Fibroblast of skin of abdomen (primary cell): Measurements from ENCODE around the gene KLC1.

ENCODE experiments used
- DNase-seq: peaks from one replicate; pipeline ENCODE4 v3.0.0-alpha.2; 2013

KLC1 gene

DNA sequence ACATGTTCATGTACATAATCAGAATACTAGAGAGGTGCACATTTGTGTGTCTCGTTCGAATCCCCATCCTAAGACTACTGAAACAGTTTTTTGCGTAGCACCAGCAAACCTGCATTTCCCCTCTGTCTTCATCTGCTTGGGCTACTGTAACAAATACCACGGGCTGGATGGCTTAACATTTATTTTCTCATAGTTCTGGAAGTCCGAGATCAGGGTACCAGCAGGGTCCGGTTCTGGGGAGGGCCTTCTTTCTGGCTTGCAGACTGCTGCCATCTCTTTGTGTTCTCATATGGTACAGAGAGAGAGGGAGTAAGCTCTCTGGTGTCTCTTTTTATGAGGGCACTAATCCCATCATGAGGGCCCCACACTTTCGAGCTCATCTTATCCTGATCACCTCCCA, 30.6 kb downstream of the KLC1 start:
- no peak for DNase-seq

DNA sequence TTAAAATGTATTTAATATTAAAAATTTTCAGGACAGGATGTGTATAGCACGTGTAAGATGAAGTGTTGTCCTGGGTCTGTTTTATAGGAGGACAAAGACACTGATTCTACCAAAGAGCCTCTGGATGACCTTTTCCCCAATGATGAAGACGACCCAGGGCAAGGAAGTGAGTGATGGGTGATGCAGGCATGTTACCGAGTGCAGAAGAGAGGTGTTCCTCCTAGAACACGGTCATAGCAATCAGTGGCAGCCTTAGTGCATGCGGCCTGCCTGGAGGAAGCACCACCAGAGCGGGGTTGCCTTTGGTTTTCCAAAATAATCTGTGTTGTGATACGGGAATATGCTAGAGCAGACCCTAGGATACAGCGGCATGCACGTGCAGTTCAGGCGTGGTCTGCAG, 33.0 kb downstream of the KLC1 start:
- DNase-seq: no peak

DNA sequence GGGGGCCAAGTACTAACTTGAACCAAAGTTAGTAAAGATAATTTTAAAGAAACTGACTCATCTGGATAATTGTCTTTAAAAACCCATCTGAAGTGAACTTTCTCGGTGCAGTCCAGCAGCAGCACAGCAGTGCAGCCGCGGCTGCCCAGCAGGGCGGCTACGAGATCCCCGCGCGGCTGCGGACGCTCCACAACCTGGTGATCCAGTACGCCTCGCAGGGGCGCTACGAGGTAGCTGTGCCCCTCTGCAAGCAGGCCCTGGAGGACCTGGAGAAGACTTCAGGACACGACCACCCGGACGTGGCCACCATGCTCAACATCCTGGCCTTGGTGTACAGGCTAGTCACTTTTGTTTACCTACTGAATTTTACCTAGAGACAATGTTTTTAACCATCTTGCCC, 33.6 kb downstream of the KLC1 start:
- DNase-seq: no peak

DNA sequence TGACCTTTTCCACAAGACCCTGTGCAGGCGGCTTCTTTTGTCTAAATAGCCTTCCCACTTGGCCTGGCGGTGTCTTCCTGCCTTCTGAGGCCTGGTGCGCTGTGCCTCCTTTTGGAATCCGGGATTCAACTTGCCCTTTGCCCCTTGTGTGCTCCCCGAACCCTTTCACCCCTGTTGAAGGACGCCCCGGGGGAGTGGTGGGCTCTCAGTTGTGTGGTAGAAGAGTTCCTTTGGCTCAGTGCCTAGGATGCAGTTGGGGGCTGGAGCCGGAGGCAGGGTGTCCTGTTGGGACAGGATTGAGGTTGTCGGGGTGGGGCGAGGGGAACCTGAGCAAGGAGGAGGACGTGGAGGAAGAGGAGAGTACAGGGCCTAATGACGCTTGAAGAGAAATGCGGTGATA, 34.5 kb downstream of the KLC1 start:
- DNase-seq: no peak

GRCh38 chr14:103667671-103668070, 38.7 kb downstream of the KLC1 start:
- DNase-seq: no peak

DNA sequence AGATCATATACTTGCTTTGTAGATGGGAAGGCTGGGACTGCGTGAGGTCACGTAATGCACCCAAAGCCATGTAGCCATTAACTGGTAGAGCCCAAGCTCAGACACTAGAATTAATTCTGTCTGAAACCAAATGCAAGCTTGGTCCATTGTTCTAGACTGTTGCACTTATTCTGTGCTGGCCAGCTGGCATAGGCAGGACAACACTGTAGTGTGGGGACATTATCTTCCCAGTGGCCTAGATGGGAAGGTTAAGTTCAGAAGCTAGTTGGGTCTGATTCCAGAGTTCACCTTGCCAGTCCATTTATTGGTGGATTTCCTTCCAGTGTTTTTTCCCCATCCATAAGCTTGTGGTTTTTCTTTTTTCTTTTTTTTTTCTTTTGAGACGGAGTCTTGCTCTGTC, 39.1 kb downstream of the KLC1 start:
- DNase-seq: no peak

DNA sequence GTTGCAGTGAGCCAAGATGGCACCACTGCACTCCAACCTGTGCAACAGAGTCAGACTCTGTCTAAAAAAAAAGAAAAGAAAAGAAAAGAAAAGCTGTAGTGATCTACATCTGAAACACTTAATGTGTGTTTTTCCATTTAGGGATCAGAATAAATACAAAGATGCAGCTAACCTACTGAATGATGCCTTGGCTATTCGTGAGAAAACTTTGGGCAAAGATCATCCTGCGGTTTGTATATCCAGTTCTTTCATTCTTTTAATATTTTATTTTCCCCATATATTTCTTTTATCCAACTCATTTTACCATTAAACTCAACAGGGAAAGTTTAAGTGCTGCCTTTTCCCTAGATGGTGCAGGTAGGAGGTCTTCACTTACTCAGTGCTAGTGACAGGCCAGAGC, 40.4 kb downstream of the KLC1 start:
- DNase-seq: no peak

DNA sequence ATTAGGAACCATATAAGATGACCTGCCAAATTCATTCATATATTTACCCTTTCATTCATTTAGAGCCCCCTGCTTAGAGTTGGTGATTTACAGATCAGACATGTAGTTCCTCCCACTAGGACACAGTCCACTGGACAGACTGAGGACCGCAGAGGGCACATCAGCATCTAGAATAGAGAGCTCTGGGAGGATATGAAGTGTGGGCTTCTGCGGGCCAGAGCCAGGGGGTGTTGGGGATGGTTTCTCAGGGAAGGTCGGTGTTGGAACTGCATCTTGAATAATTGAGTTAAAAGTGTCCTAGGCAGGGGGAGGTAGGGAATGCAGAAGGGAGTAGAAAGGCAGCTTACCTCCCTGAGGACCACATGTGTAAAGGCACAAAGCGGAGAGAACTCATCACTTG, 42.9 kb downstream of the KLC1 start:
- no peak for DNase-seq

DNA sequence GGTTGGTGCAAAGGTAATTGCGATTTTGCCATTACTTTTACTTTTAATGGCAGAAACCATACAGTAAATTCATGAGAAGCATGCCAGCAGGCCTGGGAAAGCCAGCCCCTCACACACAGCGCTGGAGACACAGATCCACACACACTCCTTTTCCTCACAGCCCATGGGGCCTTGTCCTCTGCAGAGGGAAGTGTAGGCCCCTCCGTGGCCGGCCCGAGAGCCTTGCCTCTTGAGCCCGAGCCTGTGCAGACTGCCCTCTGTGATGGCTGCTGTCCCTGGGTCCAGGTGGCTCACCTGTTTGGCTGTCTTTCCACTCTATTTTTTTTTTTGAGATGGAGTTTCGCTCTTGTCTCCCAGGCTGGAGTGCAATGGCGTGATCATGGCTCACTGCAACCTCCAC, 46.9 kb downstream of the KLC1 start:
- DNase-seq: no peak

DNA sequence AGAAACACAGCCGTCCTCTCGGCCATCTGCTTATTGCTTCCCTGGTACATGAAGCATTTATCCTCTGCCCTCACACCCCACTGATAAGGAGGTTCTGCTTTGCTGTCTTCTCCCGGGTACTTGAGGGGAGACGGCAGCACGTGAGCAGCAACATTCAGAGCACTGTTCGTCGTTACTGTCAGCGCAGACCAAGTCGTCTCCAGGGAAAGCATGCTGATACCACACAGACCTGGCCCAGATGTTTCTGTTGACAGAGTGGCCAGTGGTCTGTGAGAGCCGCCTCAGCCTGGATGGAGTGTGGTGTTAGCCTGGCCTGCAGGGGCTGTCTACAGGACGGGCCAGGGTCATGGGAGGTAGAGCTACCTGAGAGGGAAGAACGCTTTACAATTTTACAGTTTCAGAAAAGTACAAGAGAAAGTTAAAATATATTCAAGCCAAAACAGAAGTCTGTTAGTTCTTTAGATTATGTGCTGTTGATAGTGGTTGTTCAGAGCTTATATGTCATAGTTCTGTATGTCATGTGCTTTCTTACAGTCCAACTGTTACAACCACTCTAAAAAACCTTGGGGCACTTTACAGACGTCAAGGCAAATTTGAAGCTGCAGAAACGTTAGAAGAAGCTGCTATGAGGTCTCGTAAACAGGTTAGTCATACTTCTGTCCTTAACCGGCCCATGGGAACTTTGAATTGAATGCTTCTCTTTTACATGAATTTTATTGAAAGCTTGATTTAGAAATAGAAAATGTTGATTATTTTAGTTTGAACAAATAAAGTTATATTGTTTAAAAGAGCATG, 48.1 kb downstream of the KLC1 start:
- no peak for DNase-seq

DNA sequence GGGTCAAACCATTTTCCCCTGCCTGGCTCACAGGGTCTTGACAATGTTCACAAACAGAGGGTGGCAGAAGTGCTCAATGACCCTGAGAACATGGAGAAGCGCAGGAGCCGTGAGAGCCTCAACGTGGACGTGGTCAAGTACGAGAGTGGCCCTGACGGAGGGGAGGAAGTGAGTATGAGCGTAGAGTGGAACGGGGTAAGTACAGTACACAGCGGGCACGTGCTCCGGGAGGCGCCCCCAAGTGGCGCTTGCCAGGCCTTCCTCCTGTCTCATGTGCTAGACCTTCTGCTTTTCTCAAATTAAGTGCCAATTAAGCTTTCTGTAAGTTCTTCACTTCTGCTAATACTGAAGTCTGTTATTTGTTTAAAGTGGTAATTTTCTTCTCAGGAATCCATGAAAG, 50.3 kb downstream of the KLC1 start:
- DNase-seq: peak; percentile 16

DNA sequence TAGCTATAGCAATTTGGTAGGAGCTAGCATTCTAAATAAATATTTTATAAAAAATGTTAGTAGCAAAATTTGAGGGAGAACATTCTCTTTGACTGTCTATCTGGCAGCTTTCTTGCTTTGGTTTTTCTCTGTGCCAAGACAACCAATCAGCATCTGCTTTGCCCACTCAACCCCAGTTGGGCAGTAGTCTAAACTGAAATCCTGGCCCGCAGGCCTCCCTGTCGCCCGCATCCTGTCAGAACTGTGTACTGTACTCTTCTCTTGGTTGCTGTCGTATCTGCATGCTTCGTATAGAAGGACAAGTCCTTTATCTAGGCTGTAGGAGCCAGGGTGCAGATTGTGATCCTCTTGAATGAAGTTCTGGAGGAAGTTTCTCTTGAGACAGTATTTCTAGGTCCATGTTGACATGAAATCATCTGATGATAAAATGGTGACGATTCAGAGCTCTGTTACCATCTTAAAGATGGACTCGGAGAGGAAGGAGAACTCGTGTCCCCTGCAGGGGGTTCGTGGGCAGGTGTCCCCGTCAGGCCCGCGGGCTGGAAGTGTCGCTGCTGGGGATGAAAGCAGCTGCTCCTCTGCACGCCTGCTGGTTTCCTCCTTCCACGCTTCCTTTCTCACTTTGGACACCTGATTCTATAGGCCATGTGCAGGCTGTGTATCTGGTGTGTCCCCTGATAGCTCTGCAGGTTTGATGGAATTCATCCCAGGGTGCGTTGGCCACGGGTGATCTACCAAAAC, 51.6 kb downstream of the KLC1 start:
- DNase-seq: no peak

DNA sequence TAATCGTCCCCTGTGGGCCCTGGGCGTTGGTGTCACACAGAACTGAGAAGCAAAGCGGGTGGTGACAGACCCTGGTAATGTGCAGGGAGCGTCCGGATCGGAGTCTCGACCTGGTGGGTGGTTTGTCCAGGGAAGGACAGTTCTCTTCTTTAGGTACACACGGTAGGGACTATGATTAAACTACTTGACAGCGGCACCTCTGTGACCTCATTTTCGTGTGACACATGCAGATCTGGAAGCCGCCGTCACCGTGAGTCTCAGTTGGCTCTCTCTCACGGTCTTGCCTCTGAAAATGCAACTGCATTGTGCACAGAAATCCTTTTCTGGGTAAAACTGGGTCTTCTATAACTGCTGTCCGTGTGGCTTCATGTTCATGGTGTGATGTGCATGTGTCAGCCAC, 54.1 kb downstream of the KLC1 start:
- no peak for DNase-seq

DNA sequence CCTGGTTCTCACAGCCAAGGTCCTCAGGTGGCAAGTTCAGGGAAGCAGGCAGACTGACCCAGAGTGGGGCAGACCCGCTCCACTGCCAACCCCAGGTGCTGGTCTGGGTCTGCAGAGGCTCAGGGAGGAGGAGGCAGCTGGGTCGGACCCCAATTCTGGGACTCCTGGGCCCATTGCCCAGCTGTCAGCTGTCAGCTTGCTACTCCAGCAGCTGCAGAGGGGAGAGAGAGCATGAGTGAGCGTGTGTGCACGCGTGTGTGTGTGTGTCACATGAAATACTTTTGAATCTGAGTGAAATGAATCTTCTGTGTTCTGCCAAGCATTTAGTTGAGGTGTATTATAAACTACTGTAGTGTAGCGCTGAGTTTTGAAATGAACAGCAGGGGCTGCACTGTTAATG, 55.5 kb downstream of the KLC1 start:
- DNase-seq: no peak

DNA sequence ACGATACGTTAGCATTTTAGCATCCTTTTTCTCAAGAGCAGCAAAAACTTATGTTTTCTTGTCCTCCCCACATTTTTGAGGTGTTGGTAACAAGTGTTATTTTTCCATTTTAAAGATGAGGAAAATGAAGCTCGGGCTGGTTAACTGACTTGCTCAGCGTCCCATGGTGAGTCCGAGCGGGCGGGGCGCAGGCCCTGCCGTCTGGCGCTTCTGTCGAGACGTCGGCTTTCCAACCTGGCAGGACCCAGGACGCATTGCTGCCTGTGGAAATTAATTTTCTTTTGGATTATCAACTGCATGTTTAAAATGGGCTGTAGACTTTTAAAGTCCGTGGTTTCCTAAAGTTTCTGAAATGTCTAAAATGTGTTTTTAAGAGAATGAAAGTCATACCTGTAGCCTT, 55.9 kb downstream of the KLC1 start:
- DNase-seq: no peak

DNA sequence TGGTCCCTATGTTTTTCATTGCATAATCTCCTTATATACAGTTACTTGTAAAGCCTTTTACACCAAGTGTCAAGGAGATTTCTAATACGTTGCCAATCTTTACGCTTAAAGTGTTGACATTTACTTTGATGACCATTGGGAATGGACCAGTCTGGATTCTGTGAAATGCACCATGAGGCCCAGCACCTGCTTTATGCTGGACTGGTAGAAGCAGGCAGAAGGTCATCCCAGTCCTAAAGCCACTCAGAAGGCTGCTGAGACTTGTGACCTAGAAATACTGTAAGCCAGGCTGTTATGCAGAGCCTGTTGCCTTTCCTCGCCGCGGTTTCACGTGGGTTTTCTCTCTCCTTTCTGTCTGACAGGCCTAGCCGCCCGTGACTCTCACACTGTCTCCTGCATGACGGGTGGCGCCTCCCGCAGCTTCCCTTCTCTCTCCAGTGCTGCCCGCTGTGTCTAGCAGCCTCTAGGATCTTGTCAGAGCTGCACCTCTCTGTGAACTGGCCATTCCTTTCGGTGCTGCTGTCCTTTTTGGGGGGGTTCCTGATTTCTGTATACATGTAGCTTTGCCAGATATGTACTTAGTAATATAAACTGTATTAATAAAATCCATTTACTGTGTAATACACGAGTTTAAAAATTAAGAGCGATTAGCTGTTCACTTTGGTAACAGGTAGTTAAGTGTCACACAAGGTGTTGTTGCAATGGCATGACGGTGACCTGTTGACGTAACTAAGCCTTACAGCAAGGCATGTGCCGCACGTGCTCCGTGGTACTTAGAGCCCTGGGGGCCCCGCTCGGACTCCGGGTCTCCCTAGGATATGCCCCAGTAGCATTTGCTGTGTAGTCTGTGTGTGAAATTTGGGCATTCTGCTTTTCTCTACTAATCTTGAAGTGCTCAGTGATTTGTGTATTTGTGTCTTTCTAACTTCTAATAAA, 56.5 kb downstream of the KLC1 start:
- no peak for DNase-seq

DNA sequence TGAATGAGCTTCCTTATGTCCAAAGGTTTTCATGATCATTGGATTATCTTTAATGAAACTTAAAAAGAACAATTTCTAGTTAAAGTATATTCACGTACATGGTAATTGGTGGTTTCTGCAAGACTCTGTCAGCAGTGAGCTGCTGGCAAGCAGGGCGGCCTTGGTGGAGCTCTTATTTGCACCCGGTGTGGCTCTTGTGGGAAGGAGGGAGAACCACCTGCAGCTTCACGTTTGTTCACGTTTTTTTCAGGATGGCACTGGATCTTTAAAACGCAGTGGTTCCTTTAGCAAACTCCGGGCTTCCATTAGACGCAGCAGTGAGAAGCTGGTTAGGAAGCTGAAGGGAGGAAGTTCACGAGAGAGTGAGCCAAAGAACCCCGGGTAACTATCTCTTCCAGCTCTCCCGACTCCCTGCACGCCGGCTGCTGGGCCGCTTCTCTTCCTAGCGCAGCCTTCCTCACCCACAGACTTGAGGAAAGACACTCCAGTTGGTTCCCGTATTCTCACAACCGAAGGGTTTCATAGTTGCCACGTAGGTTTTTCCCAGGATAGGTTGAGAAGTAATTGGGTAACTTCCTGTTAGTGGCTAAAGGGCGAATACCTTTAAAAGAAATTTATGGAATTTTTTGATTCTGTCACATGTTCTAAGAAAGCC, 57.9 kb downstream of the KLC1 start:
- no peak for DNase-seq

- no peak for DNase-seq
Observed at GRCh38 chr14:103687712-103688111, 58.7 kb downstream of the KLC1 start.

DNA sequence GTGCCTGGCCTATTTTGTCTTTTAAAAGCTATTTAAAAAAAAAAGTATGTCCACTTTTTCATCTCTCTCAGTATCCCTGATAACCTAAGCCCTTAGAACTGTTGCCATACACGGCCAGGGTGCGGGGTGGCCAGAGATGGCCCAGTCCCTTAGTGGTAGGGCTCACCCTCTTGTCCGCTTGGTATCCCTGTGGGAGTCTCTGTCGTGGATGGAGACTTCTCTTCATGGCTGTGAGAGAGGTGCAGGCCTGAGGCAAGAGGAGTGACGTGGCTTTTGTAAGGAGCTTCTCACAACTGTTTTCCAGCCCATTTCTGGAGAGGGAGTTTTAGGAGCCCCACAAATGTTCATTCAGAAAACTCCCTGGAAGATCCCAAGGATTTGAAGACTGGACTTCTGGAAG, 59.4 kb downstream of the KLC1 start:
- no peak for DNase-seq

GRCh38 chr14:103688906-103689902, 60.2 kb downstream of the KLC1 start:
- no peak for DNase-seq

DNA sequence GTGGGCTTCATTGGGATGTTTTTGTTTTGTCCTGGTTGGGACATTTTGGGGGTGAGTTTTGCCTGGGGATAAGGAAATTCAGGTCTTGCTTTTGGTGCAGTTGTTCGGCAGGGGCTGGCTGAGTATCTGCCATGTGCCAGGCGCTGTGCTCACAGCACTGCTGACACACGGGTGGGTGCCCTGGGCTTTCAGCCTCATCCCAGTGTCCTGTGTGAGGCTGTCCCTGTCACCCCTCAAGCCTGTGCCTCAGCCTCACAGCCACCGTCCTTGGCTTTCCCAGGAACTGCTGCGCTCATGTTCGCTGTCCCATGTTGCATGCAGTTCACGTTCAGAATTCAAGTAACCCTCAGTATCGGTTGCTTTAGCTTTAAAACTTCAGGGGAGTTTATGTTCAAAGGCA, 61.3 kb downstream of the KLC1 start:
- DNase-seq: no peak
